Epidermal melanocyte (primary cell): ENCODE data around the gene DNAH8.
"Not testable (repeated sequence)": the region's sequence is repeated elsewhere in the genome, so short reads cannot be mapped to it uniquely, and the experiment has no call there.

Source experiments
- DNase-seq: peaks from one replicate; pipeline ENCODE4 v3.0.0; 2011; ENCODE audit warnings: low spot score; ENCODE audit not compliant: insufficient read length

The DNAH8 gene

GRCh38 chr6:38897507-38897906, 182.4 kb downstream of the DNAH8 start:
- DNase-seq = no peak

DNA sequence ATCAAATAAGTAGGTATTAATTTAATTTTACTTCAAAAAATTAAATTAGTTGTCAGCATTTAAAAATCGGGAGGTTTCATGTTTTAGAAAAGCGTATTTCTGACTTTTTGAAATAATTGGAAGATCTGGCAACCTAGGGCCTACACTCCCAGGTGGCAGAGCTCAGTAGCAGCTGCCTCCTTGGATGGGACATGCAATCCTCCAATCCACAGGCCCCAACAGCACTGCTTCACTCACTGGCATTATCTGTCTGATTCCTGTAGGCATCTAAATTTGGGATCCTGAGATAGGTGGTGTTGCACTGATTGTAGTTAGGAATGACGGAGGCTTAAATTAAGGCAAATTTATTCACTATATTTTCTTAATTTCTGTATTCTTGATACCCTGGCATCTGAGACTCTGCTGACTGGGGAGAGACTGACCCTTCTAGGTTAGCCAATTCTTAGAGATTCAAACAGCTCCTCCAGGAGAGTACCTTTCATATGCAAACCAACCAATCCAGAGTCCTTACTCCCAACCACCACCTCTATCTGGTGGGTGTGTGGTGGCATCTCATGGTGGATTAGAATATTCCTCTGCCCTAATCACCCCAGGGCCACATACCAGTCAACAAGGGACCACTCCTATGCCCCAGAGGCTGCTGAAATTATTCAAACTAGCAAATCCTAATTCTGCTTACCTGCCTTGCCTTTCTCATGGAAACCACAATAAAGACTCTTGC, 186.9 kb downstream of the DNAH8 start:
- no peak for DNase-seq

DNA sequence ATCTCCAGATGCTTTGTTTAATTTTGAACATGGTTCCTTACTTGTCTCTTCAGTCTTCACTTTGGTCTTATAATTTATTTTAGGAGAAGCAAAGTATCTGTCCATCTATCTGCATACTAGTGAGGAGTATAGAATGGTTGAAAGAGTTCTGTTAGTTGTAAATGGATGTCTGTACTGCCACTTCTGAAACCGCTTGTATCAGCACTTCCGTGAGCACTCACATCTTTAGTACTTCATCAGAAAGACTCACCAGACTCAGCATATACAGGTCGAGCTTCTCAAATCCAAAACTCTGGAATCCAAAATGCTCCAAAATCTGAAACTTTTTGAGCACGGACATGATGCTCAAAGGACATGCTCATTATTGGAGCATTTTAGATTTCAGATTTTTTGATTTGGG, 191.5 kb downstream of the DNAH8 start:
- DNase-seq = no peak

- no peak for DNase-seq
Observed at GRCh38 chr6:38907264-38907663, 192.2 kb downstream of the DNAH8 start.

DNA sequence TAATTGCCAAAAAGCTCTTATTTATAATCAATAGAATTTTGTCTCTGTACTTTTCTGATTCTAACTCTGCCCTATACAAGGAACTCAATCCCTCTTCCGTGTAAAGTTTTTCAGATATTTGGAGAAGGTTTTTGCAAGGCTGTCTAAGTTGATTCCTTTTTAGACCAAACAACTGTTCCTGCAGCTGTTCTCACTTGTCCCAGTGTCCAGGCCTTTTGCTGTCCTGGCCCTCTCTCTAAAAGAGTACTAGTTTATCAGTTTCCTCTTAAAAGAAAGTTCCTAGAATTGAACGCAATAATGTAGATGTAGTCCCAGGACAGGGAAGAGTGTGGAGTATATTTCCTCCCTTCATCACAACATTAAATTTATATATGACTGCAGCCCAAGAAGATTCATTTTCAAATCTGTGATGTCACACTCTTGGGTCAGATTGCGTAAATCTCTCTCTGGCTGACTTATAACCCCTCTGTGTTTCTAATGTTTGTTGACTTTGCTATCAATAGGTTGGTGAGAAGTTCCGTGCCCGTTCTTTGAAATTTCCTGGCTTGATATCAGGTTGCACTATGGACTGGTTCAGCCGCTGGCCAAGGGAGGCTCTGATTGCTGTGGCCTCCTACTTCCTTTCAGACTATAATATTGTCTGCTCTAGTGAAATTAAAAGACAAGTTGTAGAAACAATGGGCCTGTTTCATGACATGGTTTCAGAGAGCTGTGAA, 194.1 kb downstream of the DNAH8 start:
- DNase-seq = no peak

GRCh38 chr6:38910207-38910606, 195.1 kb downstream of the DNAH8 start:
- DNase-seq = no peak

DNA sequence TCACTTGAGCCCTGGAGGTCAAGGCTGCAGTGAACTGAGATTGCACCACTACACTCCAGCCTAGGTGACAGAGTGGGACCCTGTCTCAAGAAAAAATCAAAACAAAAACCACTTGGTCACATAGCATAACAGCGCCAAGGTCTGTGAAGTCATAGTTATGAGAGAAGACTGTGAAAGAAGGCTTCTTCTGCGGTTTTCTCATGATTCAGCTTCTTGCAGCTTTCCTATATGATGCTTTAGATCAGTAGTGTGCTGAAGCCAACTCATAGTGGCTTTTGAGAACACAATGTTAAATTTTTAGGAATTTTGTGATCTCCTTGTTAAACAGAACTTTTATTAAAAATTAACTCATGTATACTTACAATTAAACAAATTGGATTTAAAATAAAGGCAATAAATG, 197.3 kb downstream of the DNAH8 start:
- no peak for DNase-seq

DNA sequence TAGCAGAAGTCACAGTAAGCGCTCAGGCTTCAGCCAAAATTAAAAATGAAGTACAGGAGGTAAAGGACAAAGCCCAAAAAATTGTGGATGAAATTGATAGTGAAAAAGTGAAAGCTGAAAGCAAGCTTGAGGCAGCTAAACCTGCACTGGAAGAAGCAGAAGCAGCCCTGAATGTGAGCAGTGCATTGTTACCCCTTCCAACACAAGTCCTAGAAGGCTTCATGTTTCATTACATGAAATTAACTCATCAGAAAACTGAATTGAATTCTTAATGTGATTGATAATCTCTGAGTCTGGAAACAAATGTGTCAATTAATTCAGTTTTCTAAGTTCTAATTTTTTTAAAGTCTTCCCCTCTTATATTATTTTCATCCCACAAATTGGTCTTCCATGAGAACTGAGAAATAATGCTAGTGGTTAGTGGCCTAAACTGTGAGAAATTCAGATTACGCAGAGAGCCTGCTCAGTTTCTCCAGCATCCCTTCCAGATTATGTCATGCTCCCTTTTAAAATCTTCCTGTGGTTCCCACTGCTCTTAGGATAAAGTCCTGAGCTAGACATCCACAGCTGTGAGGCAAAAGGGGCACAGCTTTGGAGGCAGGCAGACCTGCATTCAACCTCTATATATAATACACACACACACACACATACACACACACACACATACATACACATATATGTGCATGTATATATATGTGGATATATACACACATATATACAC, 200.3 kb downstream of the DNAH8 start:
- no peak for DNase-seq

DNA sequence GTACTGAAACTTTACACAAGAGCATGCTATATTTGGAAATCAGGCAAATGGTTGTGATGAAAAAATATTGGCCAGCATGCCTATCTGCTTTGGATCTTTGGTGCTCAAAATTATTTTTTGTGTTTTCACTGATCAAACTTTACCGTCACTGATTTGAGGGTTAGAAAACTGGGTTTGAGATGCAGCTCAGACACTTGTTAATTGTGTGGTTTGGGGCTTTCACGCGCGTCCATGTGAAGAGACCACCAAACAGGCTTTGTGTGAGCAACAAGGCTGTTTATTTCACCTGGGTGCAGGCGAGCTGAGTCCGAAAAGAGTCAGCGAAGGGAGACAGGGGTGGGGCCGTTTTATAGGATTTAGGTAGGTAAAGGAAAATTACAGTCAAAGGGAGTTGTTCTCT, 206.4 kb downstream of the DNAH8 start:
- DNase-seq = not testable (repeated sequence)

DNA sequence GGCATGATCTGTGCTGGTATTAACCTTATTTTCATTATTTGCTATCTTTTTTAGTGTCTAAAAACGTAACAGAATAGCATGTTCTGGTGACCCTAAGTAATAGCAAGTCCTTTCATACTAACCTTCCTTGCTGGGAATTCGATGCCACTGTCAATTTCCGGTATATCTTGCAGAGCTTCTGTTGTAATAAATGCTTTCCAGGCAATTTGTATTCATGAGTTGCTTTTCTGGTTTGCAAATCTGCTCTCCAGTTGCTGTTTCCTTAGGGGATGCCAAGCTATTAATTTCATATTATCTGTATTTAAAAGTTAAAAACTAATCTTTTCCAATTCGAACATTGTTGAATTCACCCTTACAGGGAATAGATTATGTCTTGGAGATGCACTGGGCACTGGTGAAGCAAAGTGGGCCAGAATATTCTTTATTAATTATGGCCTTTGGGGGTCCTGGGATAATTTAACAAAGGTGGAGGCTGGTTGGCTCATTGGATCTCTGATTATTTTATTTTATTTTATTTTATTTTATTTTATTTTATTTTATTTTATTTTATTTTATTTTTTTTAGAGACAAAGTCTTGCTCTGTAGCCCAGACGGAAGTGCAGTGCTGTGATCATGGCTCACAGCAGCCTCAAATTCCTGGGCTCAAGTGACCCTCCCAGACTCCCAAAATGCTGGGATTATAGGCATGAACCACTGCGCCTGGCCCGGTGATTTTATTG, 209.8 kb downstream of the DNAH8 start:
- DNase-seq = no peak

DNA sequence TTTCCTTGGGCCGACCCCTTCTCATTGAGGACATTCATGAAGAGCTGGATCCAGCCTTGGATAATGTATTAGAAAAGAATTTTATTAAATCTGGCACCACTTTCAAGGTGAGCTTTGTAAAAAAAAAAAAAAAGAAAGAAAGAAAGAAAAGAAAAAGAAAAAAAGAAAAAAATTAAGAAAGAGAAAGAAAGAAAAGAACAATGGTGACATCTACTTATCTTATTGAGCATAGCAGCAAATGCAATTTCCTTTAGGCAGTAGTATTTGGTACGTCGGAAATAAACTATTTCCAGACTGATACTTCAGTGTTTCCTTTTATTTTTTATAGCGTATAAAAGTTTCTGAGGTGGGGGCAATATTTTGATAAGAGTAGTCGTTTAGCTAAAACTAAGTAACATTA, 214.4 kb downstream of the DNAH8 start:
- no peak for DNase-seq

DNA sequence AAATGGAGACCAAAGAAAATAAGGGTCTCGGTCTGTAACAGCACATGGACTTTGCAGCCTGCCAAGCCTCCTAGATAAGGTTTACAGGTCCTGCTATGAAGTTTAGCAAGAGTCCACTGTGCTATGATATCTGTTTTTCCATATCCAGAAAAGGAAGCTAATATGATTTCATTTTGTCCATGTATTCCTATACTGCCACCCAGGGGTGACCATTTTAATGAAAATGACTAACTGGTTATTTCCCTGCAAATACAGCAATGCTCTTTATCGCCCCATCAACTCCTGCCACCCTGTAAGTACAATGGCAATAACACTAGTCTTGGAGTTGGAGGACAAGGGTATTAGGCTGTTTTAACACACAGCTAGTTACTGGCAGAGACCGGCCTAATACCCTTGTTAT, 218.3 kb downstream of the DNAH8 start:
- no peak for DNase-seq

- DNase-seq = no peak
Observed at GRCh38 chr6:38935051-38935450, 219.9 kb downstream of the DNAH8 start.

- no peak for DNase-seq
Observed at GRCh38 chr6:38937839-38938613, 222.9 kb downstream of the DNAH8 start.

- no peak for DNase-seq
Observed at GRCh38 chr6:38938741-38939140, 223.6 kb downstream of the DNAH8 start.

DNA sequence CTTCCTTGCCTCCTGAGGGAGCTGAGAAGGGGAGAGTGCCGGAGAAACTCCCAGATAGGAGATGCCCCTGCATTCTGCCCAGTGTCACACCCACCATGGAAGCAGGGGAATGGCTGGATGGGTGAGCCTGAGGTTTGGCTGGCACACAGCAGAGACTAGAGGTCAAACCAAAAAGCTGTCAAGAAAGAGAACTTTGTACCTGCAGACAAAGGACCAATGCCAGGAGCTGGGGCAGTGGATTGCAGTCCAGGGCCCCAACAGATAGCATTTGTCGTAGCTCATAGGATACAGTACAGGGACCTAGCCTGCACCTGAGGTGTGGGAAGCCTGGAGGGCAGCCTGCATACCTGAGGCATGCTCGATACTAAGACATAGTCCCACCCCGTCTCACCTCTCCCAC, 227.3 kb downstream of the DNAH8 start:
- no peak for DNase-seq

DNA sequence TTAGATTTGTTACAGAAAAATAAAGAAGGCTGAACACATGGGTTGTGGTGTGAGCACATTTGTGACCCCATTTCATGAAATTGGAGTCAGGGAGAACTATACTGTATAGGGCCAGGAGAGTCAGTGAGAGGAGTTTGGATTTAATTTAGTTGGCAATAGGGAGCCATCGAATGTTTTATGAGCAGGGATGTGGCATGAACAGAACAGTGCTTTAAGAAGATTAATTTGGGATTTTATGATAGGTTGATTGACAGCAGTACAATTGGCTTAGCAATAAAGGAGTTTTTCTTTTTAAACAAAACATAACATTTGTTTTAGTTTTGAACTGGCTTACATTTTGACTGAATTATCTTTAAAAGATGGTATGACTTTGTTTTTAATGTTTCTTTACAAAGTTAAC, 227.9 kb downstream of the DNAH8 start:
- no peak for DNase-seq

DNA sequence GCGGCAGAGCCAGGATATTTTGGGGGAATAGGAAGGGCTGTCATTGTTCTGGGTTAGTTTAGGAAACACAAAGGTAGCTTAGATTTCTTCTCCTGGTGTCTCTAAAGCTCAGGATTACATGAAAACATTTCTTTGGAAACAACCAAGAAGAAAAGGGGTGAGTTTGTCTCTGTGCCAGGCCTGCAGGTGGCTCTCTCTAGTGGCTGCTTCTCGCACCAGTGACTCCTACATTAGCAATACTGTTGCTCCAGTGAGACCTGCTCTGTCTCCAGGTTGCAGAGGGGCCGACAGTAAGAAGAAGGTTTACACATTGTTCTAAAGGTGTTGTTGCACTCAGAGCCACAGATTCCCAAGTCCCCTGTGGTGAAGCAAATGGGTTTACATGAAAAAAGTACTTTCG, 228.9 kb downstream of the DNAH8 start:
- no peak for DNase-seq

- DNase-seq = no peak
Observed at GRCh38 chr6:38944655-38945279, 229.7 kb downstream of the DNAH8 start.

DNA sequence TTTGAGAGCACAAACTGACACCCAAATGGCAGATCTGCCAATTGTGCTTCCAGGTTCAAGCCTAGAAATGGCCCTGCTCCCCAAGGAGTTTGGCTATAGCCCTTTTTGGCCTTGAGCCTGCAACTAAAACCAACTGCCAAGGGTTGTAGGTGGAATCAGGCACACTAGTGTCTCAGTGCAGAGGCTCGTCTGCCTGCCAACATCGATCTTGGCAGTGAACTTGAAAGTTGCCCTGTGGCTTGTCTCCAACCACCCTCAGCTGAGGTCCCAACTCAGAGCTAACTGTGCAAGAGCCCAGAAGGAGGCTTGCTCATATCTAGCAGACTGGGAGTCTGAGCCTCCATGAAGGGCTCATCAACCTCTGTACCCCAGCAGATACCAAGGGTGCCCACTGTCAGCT, 240.8 kb downstream of the DNAH8 start:
- no peak for DNase-seq

GRCh38 chr6:38957426-38957825, 242.3 kb downstream of the DNAH8 start:
- DNase-seq = no peak
